ENCODE data around the gene MSANTD3. TPM values are rescaled to one million over a fixed set of nuclear protein-coding genes. Genes with fewer than 3 reads are reported as not detected.

The MSANTD3 gene
- total and polyA plus RNA-seq, 9 of the 15 experiments (the other 6 are each of a cell fraction or from before 2014, with no cell fraction given), result 9.4 to 28.7 (median 22.3) TPM

GRCh38 chr9:100466171-100466828, 39.4 kb downstream of the MSANTD3 start:
- BruUV-seq (replicated peaks), result no TSS peak
- Histone ChIP-seq H3K9ac (ENCODE audit: insufficient read depth in 1 of 2, low read depth in 2 of 2, low read length in 2 of 2) (no peak overlapping the region), H3K4me2 (ENCODE audit: insufficient read depth, low read length) (no peak overlapping the region), H3K9me3 (replicated peaks; ENCODE audit: control insufficient read depth, insufficient read depth, low read depth, low read length) (no peaks in the 10 kb centered on the region), H2AFZ (ENCODE audit: low read depth, low read length) (no peak overlapping the region), H3K4me3 (no peak overlapping the region), H4K20me1 (replicated peaks; ENCODE audit: control insufficient read depth, insufficient read depth, low read length) (no peaks in the 10 kb centered on the region; the same call in 1 of the 2 replicates), H3K4me1 (replicated peaks in 1 of 2; ENCODE audit: control insufficient read depth in 2 of 2, insufficient read depth in 2 of 2, low read length in 2 of 2) (no peaks in the 10 kb centered on the region), H3K27me3 (ENCODE audit: control insufficient read depth in 2 of 2, insufficient read depth in 2 of 2, low read length in 2 of 2) (peaks cover 9 to 15% of the 10 kb centered on the region in 2 experiments; a peak in 4 of 5 replicates), H3K79me2 (ENCODE audit: control insufficient read depth, insufficient read depth, low read length) (no peaks in the 10 kb centered on the region), H3K27ac (ENCODE audit: extremely low read depth, low read depth, low read length) (no peak overlapping the region), H3K9me1 (ENCODE audit: control insufficient read depth, insufficient read depth, low read length) (no peaks in the 10 kb centered on the region), H3K36me3 (ENCODE audit: control insufficient read depth, insufficient read depth, low read length) (no peaks in the 10 kb centered on the region)
- intact Hi-C loops (cut with micrococcal nuclease) (no loop called here), in situ Hi-C loops (cut with MboI) (no loop called here)
- no peak for DNase-seq (ENCODE audit: extremely low read depth in 1 of 4, low spot score in 3 of 4)
- CTCF ChIA-PET (ENCODE audit: low intra/inter-chr PET ratio), result no interaction called here
- WGBS (ENCODE audit: insufficient coverage, low coverage, missing lambda C conversion rate), result 37% methylated on average over 2 of the region's 2 CpGs
- no peak for FAIRE-seq
- POLR2A ChIA-PET, result no interaction called here
- no peak for ATAC-seq
- no peak for TF ChIP-seq KDM5B (IDR thresholded peaks at IDR 0.05; ENCODE audit: insufficient replicate concordance, low read depth, low read length)
- no peak for TF ChIP-seq SAFB2 (IDR thresholded peaks at IDR 0.05; ENCODE audit: borderline replicate concordance, low read depth, low read length, severe bottlenecking)
- no peak for TF ChIP-seq SMARCA5 (IDR thresholded peaks at IDR 0.05)
- no peak for TF ChIP-seq MYNN (IDR thresholded peaks at IDR 0.05)
- no peak for TF ChIP-seq MYNN (CRISPR knock-in tag; IDR thresholded peaks at IDR 0.05)
- no peak for TF ChIP-seq FOXM1 (IDR thresholded peaks at IDR 0.05; ENCODE audit: low read depth)
- no peak for TF ChIP-seq FOXM1 (CRISPR knock-in tag; IDR thresholded peaks at IDR 0.05; ENCODE audit: low read depth)
- TF ChIP-seq E2F6 (IDR thresholded peaks at IDR 0.05; ENCODE audit: borderline replicate concordance in 1 of 2, extremely low read depth in 1 of 2, insufficient read depth in 1 of 2, insufficient read length in 1 of 2, low read depth in 1 of 2, low read length in 1 of 2, poor library complexity in 1 of 2, severe bottlenecking in 1 of 2), result no peak
- TF ChIP-seq CEBPB (tag; IDR thresholded peaks at IDR 0.05), result no peak
- no peak for TF ChIP-seq ZNF431 (CRISPR knock-in tag; IDR thresholded peaks at IDR 0.05)
- TF ChIP-seq CUX1 (CRISPR knock-in tag; IDR thresholded peaks at IDR 0.05), result no peak
- no peak for TF ChIP-seq ZNF134 (CRISPR knock-in tag; conservative IDR thresholded peaks at IDR 0.05)
- no peak for TF ChIP-seq ZNF347 (CRISPR knock-in tag; IDR thresholded peaks at IDR 0.05; ENCODE audit: low read depth)

All from K562 (cell line).